ENCODE measurements around the gene EPHB3. TPM values are rescaled to one million over a fixed set of nuclear protein-coding genes. Genes with fewer than 3 reads are reported as not detected.

The EPHB3 gene
- total RNA-seq, 4 donors from 2014 or later: 0.10 to 0.24 (median 0.12) TPM

DNA sequence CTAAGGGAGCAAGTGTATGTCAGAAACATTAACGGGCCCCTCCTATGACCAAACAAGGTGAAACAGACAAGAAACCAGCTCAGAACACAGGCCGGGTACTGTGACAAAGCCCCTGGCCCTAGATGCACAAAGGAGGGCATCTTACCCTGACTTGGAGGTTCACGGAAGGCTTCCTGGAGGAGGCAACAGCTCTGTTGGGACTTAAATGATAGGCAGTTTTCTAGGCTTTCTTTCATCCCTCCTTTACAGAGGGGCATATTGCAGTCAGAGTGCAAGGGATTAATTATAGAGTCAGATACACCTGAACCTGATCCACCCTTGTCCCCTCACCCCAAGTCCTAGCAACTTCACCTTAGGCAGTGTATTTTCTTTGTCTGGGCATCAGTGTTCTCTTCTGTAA is 8.4 kb downstream of the EPHB3 start:
- in situ Hi-C loops (cut with MboI; ENCODE audit: low sequenced_read_pairs in 4 of 4): no loop called here
- Histone ChIP-seq H3K4me3 (no peak overlapping the region), H3K27me3 (peaks cover 11 to 23% (median 22%) of the 10 kb centered on the region in 3 donors), H3K9me3 (no peaks in the 10 kb centered on the region), H3K4me1 (peaks cover 0 to 15% of the 10 kb centered on the region in 2 donors), H3K36me3 (no peaks in the 10 kb centered on the region), H3K27ac (no peak overlapping the region)
- TF ChIP-seq POLR2A (IDR thresholded peaks at IDR 0.05): no peak
- TF ChIP-seq, protein P1, sequence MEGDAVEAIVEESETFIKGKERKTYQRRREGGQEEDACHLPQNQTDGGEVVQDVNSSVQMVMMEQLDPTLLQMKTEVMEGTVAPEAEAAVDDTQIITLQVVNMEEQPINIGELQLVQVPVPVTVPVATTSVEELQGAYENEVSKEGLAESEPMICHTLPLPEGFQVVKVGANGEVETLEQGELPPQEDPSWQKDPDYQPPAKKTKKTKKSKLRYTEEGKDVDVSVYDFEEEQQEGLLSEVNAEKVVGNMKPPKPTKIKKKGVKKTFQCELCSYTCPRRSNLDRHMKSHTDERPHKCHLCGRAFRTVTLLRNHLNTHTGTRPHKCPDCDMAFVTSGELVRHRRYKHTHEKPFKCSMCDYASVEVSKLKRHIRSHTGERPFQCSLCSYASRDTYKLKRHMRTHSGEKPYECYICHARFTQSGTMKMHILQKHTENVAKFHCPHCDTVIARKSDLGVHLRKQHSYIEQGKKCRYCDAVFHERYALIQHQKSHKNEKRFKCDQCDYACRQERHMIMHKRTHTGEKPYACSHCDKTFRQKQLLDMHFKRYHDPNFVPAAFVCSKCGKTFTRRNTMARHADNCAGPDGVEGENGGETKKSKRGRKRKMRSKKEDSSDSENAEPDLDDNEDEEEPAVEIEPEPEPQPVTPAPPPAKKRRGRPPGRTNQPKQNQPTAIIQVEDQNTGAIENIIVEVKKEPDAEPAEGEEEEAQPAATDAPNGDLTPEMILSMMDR (IDR thresholded peaks at IDR 0.05 in 4 of 5, conservative IDR thresholded peaks at IDR 0.05 in 1 of 5): no peak
- ATAC-seq (no peak), DNase-seq (no peak)
- intact Hi-C loops (cut with DNase I; ENCODE audit: low total_unique reads): no loop called here

DNA sequence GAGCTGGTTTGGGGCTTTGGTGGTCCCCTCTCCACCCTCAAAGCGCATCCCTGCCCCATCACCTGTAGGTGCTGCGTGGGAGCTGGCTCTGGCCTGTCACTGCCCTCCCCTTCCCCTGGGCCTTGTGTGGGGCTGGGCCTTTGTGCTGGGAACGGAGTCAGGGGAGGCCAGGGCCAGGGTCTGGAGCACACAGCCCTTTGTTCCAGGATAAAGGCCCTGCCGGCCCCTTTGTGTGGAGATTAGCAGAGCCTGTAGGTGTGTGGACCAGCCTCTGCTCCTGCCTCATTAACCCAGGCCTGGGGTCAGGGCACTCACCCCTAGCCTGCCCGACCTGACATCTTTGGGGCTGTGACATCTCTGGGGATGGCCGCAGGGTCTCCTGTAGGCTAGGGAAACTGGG is 8.9 kb downstream of the EPHB3 start:
- intact Hi-C loops (cut with DNase I; ENCODE audit: low total_unique reads) (no loop called here), in situ Hi-C loops (cut with MboI; ENCODE audit: low sequenced_read_pairs in 4 of 4) (no loop called here)
- Histone ChIP-seq H3K4me3 (no peak overlapping the region), H3K36me3 (no peaks in the 10 kb centered on the region), H3K27ac (no peak overlapping the region), H3K9me3 (no peaks in the 10 kb centered on the region), H3K4me1 (peaks cover 0 to 15% of the 10 kb centered on the region in 2 donors), H3K27me3 (peaks cover 11 to 23% (median 22%) of the 10 kb centered on the region in 3 donors)
- ATAC-seq: no peak
- TF ChIP-seq, protein P1 (IDR thresholded peaks at IDR 0.05 in 4 of 5, conservative IDR thresholded peaks at IDR 0.05 in 1 of 5): no peak
- no peak for TF ChIP-seq POLR2A (IDR thresholded peaks at IDR 0.05)
- DNase-seq: no peak

DNA sequence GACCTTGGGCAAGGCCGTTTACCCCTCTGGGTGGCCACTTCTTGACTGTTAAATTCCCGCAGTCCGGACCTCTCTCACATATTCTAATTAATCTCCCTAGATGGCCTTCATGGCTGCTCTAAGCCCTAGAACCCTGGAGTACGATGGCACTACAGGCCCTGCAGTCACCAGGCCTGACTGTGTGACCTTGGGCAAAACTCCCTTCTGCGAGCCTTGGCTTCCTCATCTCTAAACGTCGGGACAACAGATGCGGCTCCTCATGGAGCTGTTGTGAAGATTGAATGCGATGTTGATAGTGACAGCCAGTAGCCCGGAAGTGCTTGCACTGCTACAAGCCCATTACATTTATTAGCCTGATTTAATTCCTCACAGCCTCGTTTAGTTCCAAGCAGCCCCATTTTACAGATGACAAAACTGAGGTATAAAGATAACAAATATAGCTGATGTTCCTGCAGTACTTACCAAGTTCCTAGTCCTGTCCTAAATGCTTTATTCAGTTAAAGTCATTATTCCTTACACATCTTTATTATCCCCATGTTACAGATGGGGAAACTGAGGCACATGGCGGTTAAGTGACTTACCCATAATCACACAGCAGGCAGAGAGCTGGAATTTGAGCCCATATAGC is 10.3 kb downstream of the EPHB3 start:
- ATAC-seq (no peak), DNase-seq (no peak)
- peaks cover 0 to 15% of the 10 kb centered on the region in 2 donors for H3K4me1 ChIP-seq
- no peak overlapping the region for H3K4me3 ChIP-seq
- no peaks in the 10 kb centered on the region for H3K36me3 ChIP-seq
- H3K27me3 ChIP-seq: peaks cover 11 to 23% (median 22%) of the 10 kb centered on the region in 3 donors
- TF ChIP-seq, protein P1 (IDR thresholded peaks at IDR 0.05 in 4 of 5, conservative IDR thresholded peaks at IDR 0.05 in 1 of 5): no peak
- in situ Hi-C loops (cut with MboI; ENCODE audit: low sequenced_read_pairs in 4 of 4): no loop called here
- H3K27ac ChIP-seq: no peak overlapping the region
- no peaks in the 10 kb centered on the region for H3K9me3 ChIP-seq
- intact Hi-C loops (cut with DNase I; ENCODE audit: low total_unique reads): no loop called here

DNA sequence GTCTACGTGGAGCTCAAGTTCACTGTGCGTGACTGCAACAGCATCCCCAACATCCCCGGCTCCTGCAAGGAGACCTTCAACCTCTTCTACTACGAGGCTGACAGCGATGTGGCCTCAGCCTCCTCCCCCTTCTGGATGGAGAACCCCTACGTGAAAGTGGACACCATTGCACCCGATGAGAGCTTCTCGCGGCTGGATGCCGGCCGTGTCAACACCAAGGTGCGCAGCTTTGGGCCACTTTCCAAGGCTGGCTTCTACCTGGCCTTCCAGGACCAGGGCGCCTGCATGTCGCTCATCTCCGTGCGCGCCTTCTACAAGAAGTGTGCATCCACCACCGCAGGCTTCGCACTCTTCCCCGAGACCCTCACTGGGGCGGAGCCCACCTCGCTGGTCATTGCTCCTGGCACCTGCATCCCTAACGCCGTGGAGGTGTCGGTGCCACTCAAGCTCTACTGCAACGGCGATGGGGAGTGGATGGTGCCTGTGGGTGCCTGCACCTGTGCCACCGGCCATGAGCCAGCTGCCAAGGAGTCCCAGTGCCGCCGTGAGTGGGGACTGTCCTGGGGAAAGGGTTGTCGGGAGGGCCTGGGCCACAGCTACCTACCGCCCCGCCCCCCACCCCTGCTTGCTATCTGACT is 11.2 kb downstream of the EPHB3 start:
- Histone ChIP-seq H3K36me3 (no peaks in the 10 kb centered on the region), H3K27me3 (peaks cover 11 to 23% (median 22%) of the 10 kb centered on the region in 3 donors), H3K9me3 (no peaks in the 10 kb centered on the region), H3K4me3 (no peak overlapping the region), H3K27ac (no peak overlapping the region), H3K4me1 (peaks cover 0 to 15% of the 10 kb centered on the region in 2 donors)
- DNase-seq (no peak), ATAC-seq (no peak)
- intact Hi-C loops (cut with DNase I; ENCODE audit: low total_unique reads) (no loop called here), in situ Hi-C loops (cut with MboI; ENCODE audit: low sequenced_read_pairs in 4 of 4) (no loop called here)
- TF ChIP-seq, protein P1 (IDR thresholded peaks at IDR 0.05 in 4 of 5, conservative IDR thresholded peaks at IDR 0.05 in 1 of 5): no peak
- no peak for TF ChIP-seq POLR2A (IDR thresholded peaks at IDR 0.05)

All from gastrocnemius medialis (tissue), 4 donors.